ENCODE results near the gene LBX1. TPM values are rescaled to one million over a fixed set of nuclear protein-coding genes. Genes with fewer than 3 reads are reported as not detected.
"Not testable (repeated sequence)": the region's sequence is repeated elsewhere in the genome, so short reads cannot be mapped to it uniquely, and the experiment has no call there.

LBX1 gene
- total RNA-seq, 2 experiments from 2014 or later = not detected

DNA sequence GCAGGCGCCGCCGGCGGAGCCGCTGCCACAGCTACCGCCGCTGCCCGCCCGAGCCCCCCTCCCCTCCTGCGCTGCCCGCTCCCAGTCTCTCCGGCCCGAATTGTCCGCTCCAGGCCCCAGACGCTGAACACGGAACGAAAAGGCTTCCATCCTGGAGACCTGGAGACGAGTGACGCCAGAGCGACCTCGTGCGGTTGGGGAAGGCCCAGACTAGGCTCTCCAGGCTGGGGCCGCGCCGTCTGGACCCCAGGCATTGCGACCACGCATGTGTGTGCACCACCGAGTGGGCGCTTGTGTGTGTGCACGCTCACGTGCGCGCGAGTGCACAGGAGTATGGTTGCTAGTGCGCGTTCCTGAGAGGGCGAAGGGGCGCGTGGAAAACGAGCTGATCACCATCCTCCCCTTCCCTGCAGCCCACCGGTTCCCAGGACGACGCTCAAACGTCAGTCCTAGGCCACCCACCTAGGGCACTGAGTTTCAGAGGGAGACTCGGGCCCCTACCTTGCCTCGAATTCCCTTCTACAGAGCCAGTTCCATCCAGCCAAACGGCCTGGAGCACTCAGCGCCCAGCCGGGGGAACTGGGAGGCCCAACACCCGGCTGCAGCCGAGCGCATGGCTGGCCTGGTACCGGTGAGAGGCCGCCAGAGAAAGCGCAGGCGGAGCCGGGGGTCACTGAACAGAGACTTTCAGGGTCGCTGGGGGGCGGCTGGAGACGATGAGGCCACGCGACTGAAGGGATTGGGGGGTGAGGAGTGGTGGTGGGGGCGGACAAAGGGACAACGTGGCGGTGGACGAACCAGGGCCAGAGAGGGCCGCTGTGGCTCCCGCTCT lies 11.6 kb downstream of the LBX1 start:
- ChIA-PET CTCF (interaction anchor here (1.0 to 1.8 kb wide), 4 partner anchors 22 to 83 kb away, joined by 3 to 6 read pairs (median 3); no protein-coding TSS in a partner anchor), POLR2A (no interaction called here)

GRCh38 chr10:101217044-101217425 lies 12.2 kb downstream of the LBX1 start:
- CTCF ChIA-PET = interaction anchor here (1.8 kb wide), 1 partner anchor 75 kb away, joined by 6 read pairs; no protein-coding TSS in a partner anchor

DNA sequence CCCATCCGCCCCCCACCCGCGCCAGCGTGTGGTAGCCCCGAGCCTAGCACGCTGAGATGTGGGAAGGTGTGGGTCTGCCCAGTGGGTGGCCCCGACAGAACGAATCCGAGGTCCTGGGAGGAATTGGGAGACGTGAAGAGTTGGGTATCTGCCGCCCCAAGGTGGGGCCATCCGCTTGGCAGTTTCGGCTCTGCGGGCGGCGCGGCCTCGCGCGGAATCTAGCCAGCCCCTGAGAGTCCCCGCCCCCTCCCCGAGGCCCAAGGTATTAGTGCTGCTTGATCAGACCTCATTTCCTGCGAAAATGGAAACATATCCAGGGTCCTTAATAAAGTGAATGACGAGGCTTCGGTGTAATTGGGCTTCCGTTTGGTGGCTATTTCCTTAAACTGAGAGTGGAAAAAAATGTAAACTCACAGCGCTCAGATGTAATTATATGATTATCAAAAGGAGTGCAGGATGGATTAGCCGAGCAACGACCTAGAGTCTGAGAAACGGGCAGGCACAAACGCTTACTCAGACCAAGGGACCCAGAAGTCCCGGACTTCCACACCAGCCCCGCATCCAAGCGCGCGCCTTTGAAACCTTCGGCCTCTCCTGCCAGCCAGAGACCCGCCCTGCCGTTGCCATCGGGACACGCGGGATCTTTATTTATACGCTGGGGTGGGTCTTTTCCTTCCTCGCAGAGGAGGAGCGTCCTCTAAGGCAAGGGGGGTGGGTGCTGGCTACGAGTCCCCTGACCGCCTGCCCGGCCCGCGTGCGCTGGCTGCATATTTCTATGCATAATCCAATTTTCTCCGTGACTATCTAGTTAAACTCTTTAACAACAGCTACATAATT lies 12.8 kb downstream of the LBX1 start:
- ChIA-PET POLR2A (no interaction called here), CTCF (interaction anchor here (1.2 to 4.4 kb wide), 4 partner anchors 23 to 251 kb away, joined by 5 to 54 read pairs (median 28); no protein-coding TSS in a partner anchor)

More at GRCh38 chr10:101217044-101217425, 12.2 kb downstream of the LBX1 start:
- POLR2A ChIA-PET = no interaction called here

DNA sequence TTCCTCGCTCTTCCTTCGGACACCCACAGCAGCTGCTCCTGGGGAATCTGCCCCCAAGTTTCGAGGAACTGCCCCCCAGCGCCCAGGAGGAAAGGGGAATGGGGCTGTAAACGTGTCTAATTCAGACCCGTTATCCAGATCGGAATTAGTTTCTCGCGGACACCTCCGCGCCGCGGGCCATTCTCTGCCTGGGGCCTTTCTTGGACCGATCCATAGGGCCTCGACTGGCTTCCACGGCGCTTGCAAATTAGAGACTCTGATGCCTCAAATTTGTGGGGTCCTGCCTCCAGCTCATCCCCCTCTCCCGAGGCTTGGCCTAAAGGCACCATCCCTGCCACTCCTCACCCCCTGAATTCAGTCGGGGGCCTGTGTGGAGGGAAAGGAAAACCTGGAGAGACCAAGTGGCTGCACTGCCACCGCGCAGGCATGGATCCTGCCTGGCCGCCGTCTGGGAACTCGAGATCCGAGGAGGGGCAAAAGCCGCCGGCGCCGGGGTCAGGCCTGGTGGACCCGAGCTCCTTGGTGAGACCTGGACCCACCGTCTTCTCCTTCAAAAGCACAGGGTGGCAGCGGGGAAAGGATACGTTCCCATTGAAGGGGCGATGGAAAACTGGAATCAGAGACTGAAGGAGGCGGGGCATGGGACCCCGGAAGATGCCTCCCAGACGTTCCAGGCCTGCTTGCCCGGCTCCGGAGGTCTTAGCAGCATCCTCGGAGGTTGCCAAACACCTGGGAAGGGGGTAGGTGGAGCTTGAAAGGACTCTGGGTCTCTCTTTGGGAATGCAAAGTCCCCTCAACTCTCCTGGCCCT lies 13.7 kb downstream of the LBX1 start:
- ChIA-PET CTCF (interaction anchor here (0.6 to 4.4 kb wide), 13 partner anchors 8 to 435 kb away, joined by 3 to 54 read pairs (median 7); partner anchors contain the start of gene LBX1), POLR2A (no interaction called here)

GRCh38 chr10:101214446-101215396 lies 14.5 kb downstream of the LBX1 start:
- CTCF ChIA-PET = interaction anchor here (0.5 to 4.4 kb wide), 44 partner anchors 9 to 566 kb away, joined by 3 to 54 read pairs (median 4); partner anchors contain the start of genes DPCD, LBX1 and POLL
- POLR2A ChIA-PET = interaction anchor here (0.6 kb wide), 1 partner anchor 355 kb away, joined by 3 read pairs; no protein-coding TSS in a partner anchor

DNA sequence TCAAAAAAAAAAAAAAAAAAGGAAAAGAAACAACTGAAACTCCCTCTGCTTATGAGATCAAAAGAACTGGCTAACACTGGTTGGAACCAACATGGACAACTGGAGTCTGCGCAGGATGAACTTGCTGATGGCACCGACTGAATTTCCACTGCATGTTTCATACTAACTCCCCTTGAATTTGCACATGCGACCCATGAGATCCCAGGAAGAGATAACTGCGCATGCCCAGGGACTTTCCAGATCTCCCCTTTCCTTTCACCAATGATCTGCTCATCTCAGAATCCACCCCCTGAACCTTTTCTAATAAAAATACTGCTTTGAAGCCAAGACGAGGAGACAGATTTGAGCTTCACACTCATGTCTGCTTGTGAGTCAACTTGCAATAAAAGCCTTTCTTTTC lies 20.7 kb downstream of the LBX1 start:
- POLR2A ChIA-PET = no interaction called here
- CTCF ChIA-PET = interaction anchor here (0.6 to 0.7 kb wide), 2 partner anchors 61 to 1075 kb away, joined by 3 read pairs; no protein-coding TSS in a partner anchor

DNA sequence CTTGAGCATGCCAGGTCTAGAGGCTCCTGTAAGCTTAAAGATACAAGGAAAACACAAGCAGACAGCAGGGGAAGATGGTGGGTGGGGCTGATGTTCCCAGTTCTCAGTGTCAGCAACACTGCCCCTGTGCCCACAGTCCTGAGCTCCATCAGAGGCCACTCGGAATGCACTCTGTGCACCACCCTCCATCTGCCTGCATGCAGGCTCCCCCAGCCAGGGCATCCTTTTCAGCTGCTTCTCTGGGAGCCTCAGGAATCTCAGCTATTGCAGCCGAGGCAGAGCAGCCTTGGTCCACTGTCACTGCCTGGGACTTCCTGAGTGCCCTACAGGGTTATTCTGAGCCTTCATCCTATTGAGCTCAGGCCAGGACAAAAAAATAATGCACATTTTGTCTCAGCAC lies 22.2 kb downstream of the LBX1 start:
- ChIA-PET POLR2A (no interaction called here), CTCF (interaction anchor here (1.0 to 1.2 kb wide), 2 partner anchors 14 to 32 kb away, joined by 3 read pairs; no protein-coding TSS in a partner anchor)

- CTCF ChIA-PET, POLR2A ChIA-PET: not testable (repeated sequence)
Measured at GRCh38 chr10:101202667-101203066, 26.6 kb downstream of the LBX1 start.

DNA sequence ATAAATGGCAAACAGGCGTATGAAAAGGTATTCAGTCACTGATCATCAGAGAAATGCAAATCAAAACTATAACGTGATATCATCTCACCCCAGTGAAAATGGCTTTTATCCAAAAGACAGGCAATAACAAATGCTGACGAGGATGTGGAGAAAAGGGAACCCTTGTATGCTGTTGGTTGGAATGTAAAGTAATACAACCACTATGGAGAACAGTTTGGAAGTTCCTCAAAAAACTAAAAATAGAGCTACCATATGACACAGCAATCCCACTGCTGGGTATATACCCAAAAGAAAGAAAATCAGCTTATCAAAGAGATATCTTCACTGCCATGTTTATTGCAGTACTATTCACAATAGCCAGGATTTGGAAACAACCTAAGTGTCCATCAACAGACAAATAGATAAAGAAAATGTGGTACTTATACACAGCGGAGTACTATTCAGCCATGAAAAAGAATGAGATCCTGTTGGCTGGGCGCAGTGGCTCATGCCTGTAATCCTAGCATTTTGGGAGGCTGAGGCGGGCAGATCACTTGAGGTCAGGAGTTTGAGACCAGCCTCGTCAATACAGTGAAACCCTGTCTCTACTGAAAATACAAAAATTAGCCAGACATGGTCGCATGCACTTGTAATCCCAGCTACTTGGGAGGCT lies 30.8 kb downstream of the LBX1 start:
- POLR2A ChIA-PET, CTCF ChIA-PET: not testable (repeated sequence)

- CTCF ChIA-PET = interaction anchor here (1.0 kb wide), 1 partner anchor 18 kb away, joined by 3 read pairs; no protein-coding TSS in a partner anchor
- POLR2A ChIA-PET = no interaction called here
Measured at GRCh38 chr10:101195921-101196320, 33.3 kb downstream of the LBX1 start.

GRCh38 chr10:101189461-101190401 lies 39.5 kb downstream of the LBX1 start:
- ChIA-PET POLR2A (no interaction called here), CTCF (interaction anchor here (1.4 kb wide), 1 partner anchor 28 kb away, joined by 3 read pairs; no protein-coding TSS in a partner anchor)

DNA sequence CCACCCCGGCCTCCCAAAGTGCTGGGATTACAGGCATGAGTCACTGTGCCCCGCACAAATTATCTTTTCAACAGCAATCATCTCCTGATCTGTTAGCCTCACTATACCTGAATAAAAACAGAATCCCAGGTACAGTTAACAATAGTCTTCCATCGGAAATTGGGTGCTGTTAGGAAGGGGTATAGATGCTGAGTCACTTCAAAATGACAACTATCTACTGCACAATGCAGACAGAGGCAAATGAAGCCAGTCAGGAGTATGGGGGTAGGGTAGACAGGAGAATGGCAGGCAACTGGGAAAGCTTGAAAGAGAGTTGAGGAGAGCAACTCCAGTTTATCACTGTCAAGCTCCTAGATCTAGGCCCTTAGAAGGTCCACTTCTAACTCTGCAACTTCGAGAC lies 40.3 kb downstream of the LBX1 start:
- CTCF ChIA-PET = interaction anchor here (1.4 kb wide), 1 partner anchor 27 kb away, joined by 3 read pairs; no protein-coding TSS in a partner anchor
- POLR2A ChIA-PET = no interaction called here

- CTCF ChIA-PET = interaction anchor here (1.7 kb wide), 1 partner anchor 22 kb away, joined by 9 read pairs; no protein-coding TSS in a partner anchor
- POLR2A ChIA-PET = no interaction called here
Measured at GRCh38 chr10:101183458-101184183, 45.6 kb downstream of the LBX1 start.

DNA sequence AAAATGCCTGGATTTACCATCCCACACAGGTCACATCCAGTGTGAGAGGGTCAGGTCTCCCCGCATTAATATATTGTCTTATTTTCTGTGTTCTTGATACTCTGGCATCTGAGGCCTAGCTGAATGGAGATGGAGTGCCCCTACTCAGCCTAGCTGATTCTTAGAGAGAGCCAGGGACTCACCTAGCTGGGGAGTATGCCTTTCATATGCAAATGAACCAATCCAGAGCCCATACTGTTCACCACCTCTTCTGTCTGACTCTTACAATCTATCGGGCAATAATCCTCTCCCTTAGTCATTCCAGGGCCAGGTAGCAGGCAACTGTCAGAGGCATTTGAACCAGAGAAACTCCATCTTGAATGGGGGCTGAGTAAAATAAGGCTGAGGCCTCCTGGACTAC lies 46.3 kb downstream of the LBX1 start:
- CTCF ChIA-PET = interaction anchor here (1.1 to 1.7 kb wide), 2 partner anchors 21 to 31 kb away, joined by 6 to 9 read pairs; no protein-coding TSS in a partner anchor

More for the DNA sequence above, 46.3 kb downstream of the LBX1 start:
- POLR2A ChIA-PET = no interaction called here

All from activated CD8-positive, alpha-beta memory T cell treated with anti-CD3 and anti-CD28 coated beads for 36 hours (primary cell).